Measurements from ENCODE around the gene COPZ1.

Gene COPZ1

GRCh38 chr12:54379398-54380201, 54.7 kb downstream of the COPZ1 start:
- peak; percentile 83 to 95 for DNase-seq

GRCh38 chr12:54381136-54381535, 56.2 kb downstream of the COPZ1 start:
- no peak for DNase-seq

GRCh38 chr12:54383041-54383609, 58.2 kb downstream of the COPZ1 start:
- no peak for DNase-seq

GRCh38 chr12:54384591-54385041, 59.7 kb downstream of the COPZ1 start, which contains the start of gene ZNF385A:
TSS of gene ZNF385A (minus strand) at chr12:54384733. CDS start at chr12:54384514, 219 bp downstream.
- DNase-seq, result no peak

- DNase-seq, result no peak
These were observed 60.5 kb downstream of the COPZ1 start for GRCh38 chr12:54385251-54385914.

- DNase-seq, result no peak
These were observed 61.6 kb downstream of the COPZ1 start for GRCh38 chr12:54386403-54387113.

- DNase-seq, result no peak
These were observed 62.2 kb downstream of the COPZ1 start for GRCh38 chr12:54387114-54387467.

- no peak for DNase-seq
These were observed 63.6 kb downstream of the COPZ1 start for GRCh38 chr12:54388237-54389133.

- no peak for DNase-seq
These were observed 64.2 kb downstream of the COPZ1 start for GRCh38 chr12:54389134-54389508.

- no peak for DNase-seq
These were observed 64.8 kb downstream of the COPZ1 start for GRCh38 chr12:54389607-54390175.

- DNase-seq, result peak in 1 of 2 experiments; percentile 51
These were observed 65.3 kb downstream of the COPZ1 start for GRCh38 chr12:54390176-54390667.

- peak; percentile 17 to 87 for DNase-seq
These were observed 66.0 kb downstream of the COPZ1 start for GRCh38 chr12:54390668-54391551.

- no peak for DNase-seq
These were observed 67.7 kb downstream of the COPZ1 start for GRCh38 chr12:54392485-54393206.

- no peak for DNase-seq
These were observed 68.3 kb downstream of the COPZ1 start for GRCh38 chr12:54393207-54393609.

- no peak for DNase-seq
These were observed 68.8 kb downstream of the COPZ1 start for GRCh38 chr12:54393743-54394142.

GRCh38 chr12:54394281-54394719, 69.4 kb downstream of the COPZ1 start:
- DNase-seq, result peak in 1 of 2 experiments; percentile 78

- DNase-seq, result no peak
These were observed 70.1 kb downstream of the COPZ1 start for GRCh38 chr12:54394986-54395385.

- no peak for DNase-seq
These were observed 70.6 kb downstream of the COPZ1 start for GRCh38 chr12:54395545-54395944.

- DNase-seq, result no peak
These were observed 72.2 kb downstream of the COPZ1 start for GRCh38 chr12:54397157-54397556.

GRCh38 chr12:54398218-54398617, 73.3 kb downstream of the COPZ1 start:
- DNase-seq, result no peak

Measured in NCI-H526 (cell line).